GM19099 (cell line): Measurements from ENCODE around the gene METRN.

Source experiments
- POLR2A ChIP-seq: IDR thresholded peaks from 3 replicates; pipeline ENCODE4 v1.6.1; 2011; ENCODE audit warnings: low read depth; ENCODE audit not compliant: insufficient read length; ENCODE audit errors: extremely low read depth

The METRN gene

GRCh38 chr16:762595-763268 is 47.8 kb downstream of the METRN start:
- TF ChIP-seq POLR2A: no peak

DNA sequence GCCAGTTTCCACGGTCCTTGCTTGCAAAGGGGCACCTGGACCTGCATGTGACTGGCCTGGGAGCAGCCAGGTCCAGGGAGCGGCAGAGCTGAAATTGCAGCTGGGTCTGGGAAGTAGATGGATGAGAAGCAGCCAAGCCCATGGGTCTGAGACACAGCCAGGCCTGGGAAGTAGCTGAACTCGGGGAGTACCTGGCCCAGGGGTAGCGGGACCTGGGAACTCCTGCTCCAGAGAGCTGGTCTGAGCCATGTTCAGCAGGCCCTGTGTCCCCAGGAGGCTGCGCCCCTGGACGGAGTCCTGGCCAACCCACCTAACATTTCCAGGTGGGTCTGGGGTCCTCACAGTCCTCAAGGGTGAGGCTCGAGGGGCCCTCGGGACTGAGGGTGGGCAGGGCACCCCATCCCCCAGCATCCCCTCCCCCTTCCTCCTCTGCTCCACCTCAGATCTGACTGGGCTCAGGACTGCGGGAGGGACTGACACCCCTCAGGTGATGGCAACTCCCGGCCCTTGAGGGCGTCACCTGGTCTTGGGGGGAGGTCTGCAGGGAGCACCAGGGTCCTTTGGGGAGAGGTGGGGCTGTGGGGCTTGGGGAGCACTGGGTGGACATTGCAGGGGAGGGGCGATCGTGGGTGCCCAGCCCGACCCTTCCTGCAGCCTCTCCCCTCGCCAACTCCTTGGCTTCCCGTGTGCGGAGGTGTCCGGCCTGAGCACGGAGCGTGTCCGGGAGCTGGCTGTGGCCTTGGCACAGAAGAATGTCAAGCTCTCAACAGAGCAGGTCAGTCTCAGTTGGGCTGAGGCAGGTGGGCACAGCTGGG is 48.7 kb downstream of the METRN start:
- TF ChIP-seq POLR2A: no peak

DNA sequence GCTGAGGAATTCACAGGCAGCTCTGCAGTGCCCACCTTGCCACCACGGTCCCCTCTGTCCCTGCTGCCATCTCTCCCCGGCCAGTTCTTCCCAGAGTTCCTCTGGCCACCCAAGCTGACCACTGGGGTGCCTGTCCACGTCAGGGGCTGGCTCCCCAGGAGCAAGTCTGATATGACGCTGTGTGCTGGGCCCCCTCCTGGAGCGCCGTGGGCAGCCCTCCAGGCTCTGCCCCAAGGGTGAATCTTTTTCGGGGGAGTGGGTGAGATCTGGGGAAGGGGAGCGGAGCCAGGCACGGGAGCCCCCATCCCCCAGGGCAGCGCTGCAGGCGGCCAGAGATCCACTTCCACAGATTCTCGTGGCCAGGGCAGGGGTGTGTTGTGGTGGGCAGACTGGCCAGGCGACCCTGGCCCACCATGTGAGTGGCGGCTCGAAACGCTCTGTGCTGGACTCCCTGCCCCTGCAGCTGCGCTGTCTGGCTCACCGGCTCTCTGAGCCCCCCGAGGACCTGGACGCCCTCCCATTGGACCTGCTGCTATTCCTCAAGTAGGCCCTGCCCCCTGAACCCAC is 49.3 kb downstream of the METRN start:
- TF ChIP-seq POLR2A: no peak

DNA sequence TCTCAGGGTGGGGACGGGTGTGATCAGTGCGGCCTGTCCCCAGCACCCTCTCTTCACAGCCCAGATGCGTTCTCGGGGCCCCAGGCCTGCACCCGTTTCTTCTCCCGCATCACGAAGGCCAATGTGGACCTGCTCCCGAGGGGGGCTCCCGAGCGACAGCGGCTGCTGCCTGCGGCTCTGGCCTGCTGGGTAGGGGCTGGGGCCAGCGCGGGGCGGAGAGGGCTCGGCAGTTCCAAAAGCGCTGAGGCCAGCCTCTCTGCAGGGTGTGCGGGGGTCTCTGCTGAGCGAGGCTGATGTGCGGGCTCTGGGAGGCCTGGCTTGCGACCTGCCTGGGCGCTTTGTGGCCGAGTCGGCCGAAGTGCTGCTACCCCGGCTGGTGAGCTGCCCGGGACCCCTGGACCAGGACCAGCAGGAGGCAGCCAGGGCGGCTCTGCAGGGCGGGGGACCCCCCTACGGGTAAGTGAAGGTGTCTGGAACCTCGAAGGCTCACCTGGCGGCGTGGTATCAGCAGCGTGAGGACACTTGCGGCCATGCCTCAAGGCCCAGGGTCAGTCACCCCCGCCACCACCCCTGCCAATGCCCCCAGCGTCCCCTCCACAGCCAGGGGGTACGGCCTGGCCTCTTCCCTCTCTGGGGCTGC is 50.0 kb downstream of the METRN start:
- TF ChIP-seq POLR2A: no peak

GRCh38 chr16:765488-765865 is 50.6 kb downstream of the METRN start:
- no peak for TF ChIP-seq POLR2A

GRCh38 chr16:766008-766819 is 51.3 kb downstream of the METRN start:
- TF ChIP-seq POLR2A: no peak

DNA sequence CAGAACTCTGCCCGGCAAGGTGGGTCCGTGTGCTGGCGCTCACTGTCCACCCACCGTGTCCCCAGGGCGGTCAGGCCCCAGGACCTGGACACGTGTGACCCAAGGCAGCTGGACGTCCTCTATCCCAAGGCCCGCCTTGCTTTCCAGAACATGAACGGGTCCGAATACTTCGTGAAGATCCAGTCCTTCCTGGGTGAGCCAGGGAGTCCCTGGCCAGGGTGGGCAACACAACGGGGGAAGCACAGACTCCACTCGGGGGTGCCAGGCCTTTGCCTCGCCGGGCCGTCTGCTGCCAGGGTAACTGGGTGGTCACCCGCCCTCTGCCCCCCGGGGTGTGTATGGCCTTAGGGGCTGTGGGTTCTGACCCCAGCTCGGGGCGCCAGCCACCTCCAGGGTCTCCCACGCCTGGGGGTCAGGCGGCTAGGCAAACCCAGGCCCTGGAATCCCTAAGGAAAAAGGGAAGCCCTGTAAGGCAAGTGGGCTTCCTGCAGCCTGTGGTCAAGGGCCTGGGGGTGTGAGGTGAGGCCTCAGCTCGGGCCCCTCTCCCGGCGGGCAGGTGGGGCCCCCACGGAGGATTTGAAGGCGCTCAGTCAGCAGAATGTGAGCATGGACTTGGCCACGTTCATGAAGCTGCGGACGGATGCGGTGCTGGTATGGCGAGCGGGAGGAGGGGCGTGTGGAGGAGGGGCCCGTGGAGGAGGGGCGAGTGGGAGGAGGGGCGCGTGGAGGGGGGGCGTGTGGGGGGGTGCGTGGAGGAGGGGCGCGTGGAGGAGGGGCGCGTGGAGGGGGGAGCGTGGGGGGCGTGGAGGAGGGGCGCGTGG is 52.1 kb downstream of the METRN start:
- TF ChIP-seq POLR2A: no peak

GRCh38 chr16:767743-768235 is 52.9 kb downstream of the METRN start:
- no peak for TF ChIP-seq POLR2A

GRCh38 chr16:768428-768827 is 53.5 kb downstream of the METRN start:
- no peak for TF ChIP-seq POLR2A
